ENCODE data around the gene M6PR.
A peak's percentile ranks its signal among the peaks of the same experiment; 100 is the strongest.

Gene M6PR

GRCh38 chr12:8968761-8969160 is 19.3 kb upstream of the M6PR start:
- H3K4me3 Mint-ChIP-seq, result no peak overlapping the region
- no peak overlapping the region for H3K27ac Mint-ChIP-seq

DNA sequence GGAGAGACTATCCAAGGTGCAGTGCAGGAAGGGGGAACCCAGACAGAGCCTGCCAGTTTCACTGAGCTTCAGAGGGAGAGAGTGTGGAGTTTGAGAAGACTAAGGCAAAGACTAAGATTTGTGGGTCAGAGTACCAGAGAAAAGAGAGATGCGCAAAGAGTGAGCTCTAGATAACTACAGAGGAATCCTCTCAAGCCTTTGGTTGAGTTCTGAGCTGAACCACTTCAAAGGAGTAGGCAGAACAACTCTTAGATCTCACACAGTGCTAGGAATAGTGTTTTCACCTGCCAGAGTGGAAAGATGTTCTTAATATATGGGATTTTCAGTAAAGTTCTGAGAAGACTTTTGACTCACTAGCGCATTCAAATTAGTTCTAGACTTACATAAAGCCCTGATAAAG is 10.7 kb upstream of the M6PR start:
- Mint-ChIP-seq H3K27ac (no peak overlapping the region), H3K36me3 (peaks cover 37 to 38% of the 10 kb centered on the region in 2 donors), H3K27me3 (no peaks in the 10 kb centered on the region), H3K4me3 (no peak overlapping the region), H3K4me1 (no peaks in the 10 kb centered on the region), H3K9me3 (peaks cover 5 to 12% of the 10 kb centered on the region in 2 donors)
- ATAC-seq (replicated peaks) (no peak), DNase-seq (no peak)

More at GRCh38 chr12:8968761-8969160, 19.3 kb upstream of the M6PR start:
- Mint-ChIP-seq H3K9me3 (peaks cover 13 to 15% of the 10 kb centered on the region in 2 donors), H3K4me1 (no peaks in the 10 kb centered on the region), H3K27me3 (no peaks in the 10 kb centered on the region), H3K36me3 (peaks cover 12 to 18% of the 10 kb centered on the region in 2 donors)
- DNase-seq (no peak), ATAC-seq (replicated peaks) (no peak)

DNA sequence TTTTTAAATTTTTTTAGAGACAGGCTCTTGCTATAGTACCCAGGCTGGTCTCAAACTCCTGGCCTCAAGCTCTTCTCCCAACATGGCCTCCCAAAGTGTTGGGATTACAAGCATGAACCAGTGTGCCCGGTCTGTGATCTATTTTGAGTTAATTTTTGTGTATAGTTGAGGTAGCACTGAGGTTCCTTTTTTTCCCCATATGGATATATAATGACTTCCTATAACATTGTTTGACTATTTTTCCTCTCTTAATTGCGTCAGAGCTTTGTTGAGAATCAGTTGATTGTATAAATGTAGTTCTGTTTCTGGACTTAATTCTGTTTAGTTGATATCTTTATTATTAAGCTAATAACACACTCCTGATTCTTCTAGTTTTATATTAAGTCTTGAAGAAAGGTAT is 8.6 kb upstream of the M6PR start:
- no peak overlapping the region for H3K27ac Mint-ChIP-seq
- H3K4me1 Mint-ChIP-seq, result no peaks in the 10 kb centered on the region
- peaks cover 2 to 6% of the 10 kb centered on the region in 2 donors for H3K9me3 Mint-ChIP-seq
- peaks cover 34 to 35% of the 10 kb centered on the region in 2 donors for H3K36me3 Mint-ChIP-seq
- H3K27me3 Mint-ChIP-seq, result no peaks in the 10 kb centered on the region
- DNase-seq (no peak), ATAC-seq (replicated peaks) (no peak)
- no peak overlapping the region for H3K4me3 Mint-ChIP-seq

GRCh38 chr12:8957561-8957960 is 8.1 kb upstream of the M6PR start:
- Mint-ChIP-seq H3K9me3 (peaks cover 4 to 7% of the 10 kb centered on the region in 2 donors), H3K4me3 (no peak overlapping the region), H3K27ac (no peak overlapping the region), H3K36me3 (peaks cover 38% of the 10 kb centered on the region in 2 donors), H3K27me3 (no peaks in the 10 kb centered on the region), H3K4me1 (no peaks in the 10 kb centered on the region)
- ATAC-seq (replicated peaks) (no peak), DNase-seq (no peak)

DNA sequence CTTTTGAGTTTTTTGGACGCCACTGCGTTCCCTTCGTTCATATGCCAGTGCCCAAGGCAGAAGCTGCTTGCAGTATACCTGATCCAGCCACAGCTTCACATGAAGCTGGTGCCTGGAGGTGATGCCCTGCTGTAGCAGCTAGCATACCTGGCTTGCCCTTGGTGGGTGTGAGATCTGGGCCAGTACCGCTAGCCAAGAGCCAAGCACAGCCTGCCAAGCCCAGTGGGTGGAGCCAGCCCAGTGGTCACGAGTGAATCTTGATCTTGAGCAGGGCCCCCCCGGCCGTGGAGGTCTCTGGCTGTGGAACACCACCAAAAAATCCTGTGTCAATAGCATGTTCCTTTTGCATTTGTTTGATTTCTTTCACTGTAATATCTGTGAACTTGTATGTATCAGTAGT is 7.3 kb upstream of the M6PR start:
- H3K36me3 Mint-ChIP-seq, result peaks cover 30 to 31% of the 10 kb centered on the region in 2 donors
- H3K4me1 Mint-ChIP-seq, result peaks cover under 1 to 5% of the 10 kb centered on the region in 2 donors
- peaks cover 3 to 4% of the 10 kb centered on the region in 2 donors for H3K9me3 Mint-ChIP-seq
- no peaks in the 10 kb centered on the region for H3K27me3 Mint-ChIP-seq
- DNase-seq, result no peak
- no peak for ATAC-seq (replicated peaks)
- H3K4me3 Mint-ChIP-seq, result no peak overlapping the region
- H3K27ac Mint-ChIP-seq, result no peak overlapping the region

DNA sequence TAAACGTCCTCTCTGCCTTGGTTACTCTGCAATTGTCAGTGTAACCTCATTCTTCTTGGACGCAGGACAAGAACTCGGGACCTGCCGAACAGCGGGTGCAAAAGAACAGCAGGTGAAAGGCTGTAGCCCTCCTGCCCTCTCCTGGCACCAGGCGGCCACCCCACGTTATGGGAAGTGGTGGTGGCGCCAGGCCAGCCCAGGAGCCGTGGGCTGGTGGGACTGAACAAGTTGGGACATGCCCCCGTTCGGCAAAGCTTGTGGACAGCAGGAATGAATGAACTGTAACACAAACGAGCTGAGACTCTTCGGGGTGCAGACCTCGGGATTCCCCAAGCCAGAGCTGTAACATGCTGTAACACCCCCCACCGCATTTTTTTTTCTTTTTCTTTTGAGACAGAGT is 6.6 kb upstream of the M6PR start:
- DNase-seq (no peak), ATAC-seq (replicated peaks) (no peak)
- Mint-ChIP-seq H3K36me3 (peaks cover 27 to 31% of the 10 kb centered on the region in 2 donors), H3K27me3 (no peaks in the 10 kb centered on the region), H3K4me3 (no peak overlapping the region), H3K4me1 (peaks cover 3 to 9% of the 10 kb centered on the region in 2 donors), H3K27ac (no peak overlapping the region), H3K9me3 (peaks cover 3 to 4% of the 10 kb centered on the region in 2 donors)

- H3K4me1 Mint-ChIP-seq, result peaks cover 3 to 9% of the 10 kb centered on the region in 2 donors
These were observed 4.4 kb upstream of the M6PR start for GRCh38 chr12:8953773-8954402.

GRCh38 chr12:8951744-8952143 is 2.3 kb upstream of the M6PR start:
- ATAC-seq (replicated peaks) (no peak), DNase-seq (peak; percentile 35)
- Mint-ChIP-seq H3K4me1 (peaks cover 8 to 17% of the 10 kb centered on the region in 2 donors), H3K36me3 (peaks cover 30 to 37% of the 10 kb centered on the region in 2 donors), H3K9me3 (peaks cover 3 to 4% of the 10 kb centered on the region in 2 donors), H3K27ac (no peak overlapping the region), H3K4me3 (peak overlapping the region; percentile 42 to 46), H3K27me3 (no peaks in the 10 kb centered on the region)

More at GRCh38 chr12:8953773-8954402, 4.4 kb upstream of the M6PR start:
- no peak for DNase-seq
- no peak for ATAC-seq (replicated peaks)
- peaks cover 27 to 34% of the 10 kb centered on the region in 2 donors for H3K36me3 Mint-ChIP-seq
- peaks cover 3 to 4% of the 10 kb centered on the region in 2 donors for H3K9me3 Mint-ChIP-seq
- H3K27ac Mint-ChIP-seq, result no peak overlapping the region
- H3K27me3 Mint-ChIP-seq, result no peaks in the 10 kb centered on the region
- H3K4me3 Mint-ChIP-seq, result no peak overlapping the region

- peaks cover 3 to 4% of the 10 kb centered on the region in 2 donors for H3K9me3 Mint-ChIP-seq
- ATAC-seq (replicated peaks) (no peak), DNase-seq (no peak)
- H3K27me3 Mint-ChIP-seq, result no peaks in the 10 kb centered on the region
- peak overlapping the region; percentile 95 for H3K27ac Mint-ChIP-seq
- H3K4me3 Mint-ChIP-seq, result peak overlapping the region; percentile 96 to 100
- H3K36me3 Mint-ChIP-seq, result peaks cover 30 to 37% of the 10 kb centered on the region in 2 donors
- H3K4me1 Mint-ChIP-seq, result peaks cover 14 to 25% of the 10 kb centered on the region in 2 donors
These were observed 1.4 kb upstream of the M6PR start for GRCh38 chr12:8950702-8951478.

GRCh38 chr12:8950221-8950527 is 729 bp upstream of the M6PR start:
- Mint-ChIP-seq H3K27ac (peak overlapping the region; percentile 95), H3K4me3 (peak overlapping the region; percentile 96 to 100), H3K36me3 (peaks cover 33 to 38% of the 10 kb centered on the region in 2 donors), H3K9me3 (peaks cover 3 to 4% of the 10 kb centered on the region in 2 donors), H3K27me3 (no peaks in the 10 kb centered on the region), H3K4me1 (peaks cover 14 to 30% of the 10 kb centered on the region in 2 donors)
- peak in 1 of 2 donors; percentile 26 for ATAC-seq (replicated peaks)
- no peak for DNase-seq

DNA sequence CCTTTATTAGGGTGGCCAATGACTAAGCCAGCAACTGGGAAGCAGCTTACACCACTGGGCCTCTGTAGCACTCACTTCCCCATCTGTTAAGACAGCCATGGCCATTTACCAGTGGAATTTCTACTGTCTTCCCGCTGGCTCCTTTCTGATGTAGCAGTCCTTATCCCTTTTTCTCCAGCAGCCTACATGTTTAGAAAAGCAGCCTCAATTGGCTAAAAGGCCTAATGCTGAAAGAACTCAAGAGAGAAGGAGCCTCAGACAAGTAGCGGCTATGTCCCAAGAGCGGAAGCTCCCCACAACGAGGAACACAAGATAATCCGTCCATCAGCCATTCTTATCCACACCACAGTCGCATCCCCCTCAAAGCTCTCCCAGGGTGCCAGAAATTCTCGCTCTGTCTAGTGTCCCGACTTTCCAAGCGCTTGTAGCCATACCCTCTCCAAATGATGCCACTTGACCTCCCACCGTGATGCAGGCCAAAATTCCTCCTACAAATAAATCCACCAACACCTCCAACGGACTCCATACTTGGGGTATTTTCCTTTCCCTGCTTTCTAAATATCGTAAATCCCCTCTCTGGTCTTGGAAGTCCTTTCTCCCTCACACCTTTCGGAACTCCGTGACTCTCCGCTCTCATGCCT is 624 bp downstream of the M6PR start:
- ATAC-seq (replicated peaks), result no peak
- Mint-ChIP-seq H3K4me1 (peaks cover 14 to 31% of the 10 kb centered on the region in 2 donors), H3K36me3 (peaks cover 37 to 38% of the 10 kb centered on the region in 2 donors), H3K27me3 (no peaks in the 10 kb centered on the region), H3K9me3 (peaks cover 3 to 4% of the 10 kb centered on the region in 2 donors), H3K4me3 (peak overlapping the region; percentile 96 to 100), H3K27ac (peak overlapping the region; percentile 95)
- peak; percentile 7 for DNase-seq

DNA sequence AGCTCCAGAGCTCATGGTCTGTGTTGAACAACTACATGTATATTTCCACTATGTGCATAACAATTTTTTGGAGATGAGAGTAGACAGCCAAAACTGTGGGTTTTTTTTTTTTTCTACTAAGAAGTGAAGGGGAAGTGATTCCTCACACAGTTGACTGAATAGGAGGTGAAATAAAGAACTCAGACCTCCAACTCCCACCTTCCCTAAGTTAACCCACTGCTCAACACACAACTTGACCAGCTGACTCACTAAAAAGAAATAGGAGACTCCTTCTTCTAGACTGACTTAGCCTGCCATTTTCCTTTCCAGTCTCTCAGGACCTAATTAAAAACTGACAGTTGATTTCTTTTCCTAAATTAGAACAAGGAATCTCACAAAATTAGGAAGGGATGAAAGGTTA is 1.7 kb downstream of the M6PR start:
- DNase-seq (no peak), ATAC-seq (replicated peaks) (peak; percentile 22 to 26)
- H3K4me1 Mint-ChIP-seq, result peaks cover 17 to 31% of the 10 kb centered on the region in 2 donors
- no peaks in the 10 kb centered on the region for H3K9me3 Mint-ChIP-seq
- peak overlapping the region; percentile 68 for H3K27ac Mint-ChIP-seq
- no peaks in the 10 kb centered on the region for H3K27me3 Mint-ChIP-seq
- H3K36me3 Mint-ChIP-seq, result peaks cover 34 to 35% of the 10 kb centered on the region in 2 donors
- peak overlapping the region; percentile 96 to 100 for H3K4me3 Mint-ChIP-seq

GRCh38 chr12:8946733-8947132 is 2.7 kb downstream of the M6PR start:
- H3K27ac Mint-ChIP-seq, result peak overlapping the region; percentile 84

DNA sequence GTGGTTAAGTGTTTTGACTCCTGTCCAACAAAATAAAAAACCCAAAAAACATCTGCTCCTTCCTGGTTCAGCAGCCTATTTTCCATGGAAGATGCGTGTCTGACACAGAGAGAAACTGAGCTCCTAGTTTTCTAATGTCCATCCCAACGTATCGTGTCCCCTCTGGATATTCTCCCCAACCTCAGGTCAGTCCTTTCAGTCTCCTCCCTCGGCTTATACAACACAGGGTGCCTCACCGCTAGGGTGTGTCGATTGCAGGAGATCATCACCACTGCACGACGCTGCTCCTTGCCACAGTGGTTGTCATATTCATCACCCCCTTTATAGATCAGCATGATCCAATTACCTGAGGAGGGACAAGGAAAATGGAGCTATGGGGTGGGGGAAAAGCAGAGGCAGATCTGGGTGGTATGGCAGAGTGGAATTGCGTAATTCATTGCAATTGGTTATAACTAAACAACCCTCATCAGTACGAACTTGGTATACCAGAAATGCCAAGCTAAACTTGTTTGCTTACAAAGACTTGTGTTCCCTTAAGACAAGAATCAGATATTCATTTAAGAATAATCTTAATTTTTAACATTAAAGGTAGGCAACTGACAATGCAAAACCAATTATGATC is 5.8 kb downstream of the M6PR start:
- Mint-ChIP-seq H3K9me3 (no peaks in the 10 kb centered on the region), H3K27ac (peak overlapping the region; percentile 31), H3K27me3 (no peaks in the 10 kb centered on the region), H3K36me3 (peaks cover 38 to 44% of the 10 kb centered on the region in 2 donors), H3K4me3 (no peak overlapping the region), H3K4me1 (peaks cover 21 to 35% of the 10 kb centered on the region in 2 donors)
- ATAC-seq (replicated peaks) (no peak), DNase-seq (no peak)

More at GRCh38 chr12:8946733-8947132, 2.7 kb downstream of the M6PR start:
- ATAC-seq (replicated peaks), result peak; percentile 8 to 16
- Mint-ChIP-seq H3K27me3 (no peaks in the 10 kb centered on the region), H3K9me3 (no peaks in the 10 kb centered on the region), H3K4me1 (peaks cover 19 to 33% of the 10 kb centered on the region in 2 donors), H3K4me3 (peak overlapping the region; percentile 96 to 100), H3K36me3 (peaks cover 41% of the 10 kb centered on the region in 2 donors)
- peak; percentile 23 for DNase-seq

Data from stimulated activated naive B cell treated with anti-CD40 and anti-IgM and Interleukin-4, amounts not matched to agents 10 μg/mL and 1 μg/mL and 100 μg/mL, for 72 hours (primary cell).